HG03066 (cell line): ENCODE measurements around the gene ALDH1L1.

Experiments
- ATAC-seq: cut with Tn5 transposase; IDR thresholded peaks from one replicate; pipeline ENCODE4 v1.9.1; 2021; ENCODE audit warnings: low read depth; ENCODE audit not compliant: unreplicated experiment

Gene ALDH1L1

GRCh38 chr3:126180477-126181397 is at the start of gene ALDH1L1:
TSS of gene ALDH1L1 (minus strand) at chr3:126180586. CDS start at chr3:126160979, 19,607 bp downstream.
- no peak for ATAC-seq

GRCh38 chr3:126226374-126226773 is 46.0 kb upstream of the ALDH1L1 start:
- ATAC-seq: no peak

GRCh38 chr3:126216416-126216815 is 36.0 kb upstream of the ALDH1L1 start:
- ATAC-seq: no peak

GRCh38 chr3:126213379-126214028 is 33.1 kb upstream of the ALDH1L1 start:
- no peak for ATAC-seq

GRCh38 chr3:126212620-126213378 is 32.4 kb upstream of the ALDH1L1 start:
- ATAC-seq: no peak

GRCh38 chr3:126212250-126212619 is 31.8 kb upstream of the ALDH1L1 start:
- no peak for ATAC-seq

GRCh38 chr3:126211569-126211968 is 31.2 kb upstream of the ALDH1L1 start:
- no peak for ATAC-seq

GRCh38 chr3:126210606-126211005 is 30.2 kb upstream of the ALDH1L1 start:
- no peak for ATAC-seq

GRCh38 chr3:126209741-126210140 is 29.4 kb upstream of the ALDH1L1 start:
- ATAC-seq: no peak

GRCh38 chr3:126208606-126209256 is 28.3 kb upstream of the ALDH1L1 start:
- no peak for ATAC-seq

GRCh38 chr3:126208182-126208581 is 27.8 kb upstream of the ALDH1L1 start:
- no peak for ATAC-seq

GRCh38 chr3:126207166-126207565 is 26.8 kb upstream of the ALDH1L1 start:
- no peak for ATAC-seq

GRCh38 chr3:126205717-126206655 is 25.6 kb upstream of the ALDH1L1 start:
- no peak for ATAC-seq

- ATAC-seq: no peak
Measured at GRCh38 chr3:126202680-126203079, 22.3 kb upstream of the ALDH1L1 start.

GRCh38 chr3:126202276-126202675 is 21.9 kb upstream of the ALDH1L1 start:
- no peak for ATAC-seq

- no peak for ATAC-seq
Measured at GRCh38 chr3:126201168-126201567, 20.8 kb upstream of the ALDH1L1 start.

GRCh38 chr3:126200534-126200933 is 20.1 kb upstream of the ALDH1L1 start:
- no peak for ATAC-seq

GRCh38 chr3:126199256-126199655 is 18.9 kb upstream of the ALDH1L1 start:
- ATAC-seq: no peak

- no peak for ATAC-seq
Measured at GRCh38 chr3:126197854-126198584, 17.6 kb upstream of the ALDH1L1 start.
